Activated CD8-positive, alpha-beta memory T cell treated with anti-CD3 and anti-CD28 coated beads for 1 hour (primary cell): Measurements from ENCODE around the gene GRID2.

Experiments
- DNase-seq, 2 donors: peaks; one replicate each; pipeline ENCODE4 v3.0.0-alpha.2; 2020; ENCODE audit warnings: low read depth in 1 of 2; ENCODE audit errors: extremely low read depth in 1 of 2

The GRID2 gene

GRCh38 chr4:92520563-92520962 lies 216.8 kb downstream of the GRID2 start:
- no peak for DNase-seq

GRCh38 chr4:92521941-92522340 lies 218.2 kb downstream of the GRID2 start:
- DNase-seq: no peak

GRCh38 chr4:92522356-92522755 lies 218.6 kb downstream of the GRID2 start:
- DNase-seq: no peak

GRCh38 chr4:92524131-92524530 lies 220.4 kb downstream of the GRID2 start:
- no peak for DNase-seq

- DNase-seq: no peak
These were observed 224.8 kb downstream of the GRID2 start for GRCh38 chr4:92528541-92528940.

GRCh38 chr4:92529510-92529909 lies 225.7 kb downstream of the GRID2 start:
- no peak for DNase-seq

GRCh38 chr4:92535599-92535998 lies 231.8 kb downstream of the GRID2 start:
- DNase-seq: no peak

GRCh38 chr4:92551616-92552015 lies 247.8 kb downstream of the GRID2 start:
- DNase-seq: no peak

GRCh38 chr4:92566269-92566668 lies 262.5 kb downstream of the GRID2 start:
- DNase-seq: no peak

GRCh38 chr4:92580816-92581215 lies 277.1 kb downstream of the GRID2 start:
- no peak for DNase-seq

- no peak for DNase-seq
These were observed 295.3 kb downstream of the GRID2 start for GRCh38 chr4:92599044-92599443.

GRCh38 chr4:92600638-92601037 lies 296.9 kb downstream of the GRID2 start:
- DNase-seq: no peak

GRCh38 chr4:92606227-92606626 lies 302.5 kb downstream of the GRID2 start:
- DNase-seq: no peak

GRCh38 chr4:92615049-92615448 lies 311.3 kb downstream of the GRID2 start:
- no peak for DNase-seq

- DNase-seq: no peak
These were observed 315.2 kb downstream of the GRID2 start for GRCh38 chr4:92618968-92619367.

GRCh38 chr4:92629302-92629701 lies 325.5 kb downstream of the GRID2 start:
- no peak for DNase-seq

GRCh38 chr4:92634882-92635281 lies 331.1 kb downstream of the GRID2 start:
- no peak for DNase-seq

GRCh38 chr4:92636038-92636806 lies 332.5 kb downstream of the GRID2 start:
- no peak for DNase-seq

GRCh38 chr4:92641409-92641808 lies 337.6 kb downstream of the GRID2 start:
- no peak for DNase-seq

- DNase-seq: no peak
These were observed 343.1 kb downstream of the GRID2 start for GRCh38 chr4:92646826-92647225.

GRCh38 chr4:92651536-92651935 lies 347.8 kb downstream of the GRID2 start:
- no peak for DNase-seq

GRCh38 chr4:92654084-92654483 lies 350.3 kb downstream of the GRID2 start:
- no peak for DNase-seq

- DNase-seq: no peak
These were observed 353.9 kb downstream of the GRID2 start for GRCh38 chr4:92657695-92658094.
